GM12878 (cell line): ENCODE results near the gene CCNYL1. TPM values are rescaled to one million over a fixed set of nuclear protein-coding genes. Genes with fewer than 3 reads are reported as not detected.

Experiments
- BMI1 ChIP-seq: fragments of 450-650 bp; IDR thresholded peaks from 2 replicates; pipeline ENCODE4 v1.6.1; 2016; ENCODE audit warnings: mild to moderate bottlenecking, moderate library complexity, borderline replicate concordance
- HSF1 ChIP-seq: fragments of 150-350 bp; IDR thresholded peaks from 2 replicates; pipeline ENCODE4 v1.6.1; 2014; ENCODE audit warnings: mild to moderate bottlenecking, low read depth, low read length
- MEF2A ChIP-seq: IDR thresholded peaks from 2 replicates; pipeline ENCODE4 v1.6.1; 2011; ENCODE audit warnings: low read depth, mild to moderate bottlenecking, low read length, moderate library complexity; ENCODE audit not compliant: insufficient read depth
- MYC ChIP-seq: IDR thresholded peaks from 2 replicates; pipeline ENCODE4 v1.6.1; 2011; ENCODE audit warnings: mild to moderate bottlenecking, low read length, moderate library complexity, inconsistent platforms; ENCODE audit not compliant: insufficient read depth, insufficient replicate concordance, insufficient read length, severe bottlenecking
- SKIL ChIP-seq: fragments of 450-650 bp; IDR thresholded peaks from 2 replicates; pipeline ENCODE4 v1.6.1; 2017; ENCODE audit warnings: mild to moderate bottlenecking, low read depth, inconsistent platforms; ENCODE audit not compliant: poor library complexity, severe bottlenecking
- SMAD1 ChIP-seq: fragments of 450-650 bp; IDR thresholded peaks from 2 replicates; pipeline ENCODE4 v1.6.1; 2018; ENCODE audit warnings: mild to moderate bottlenecking, low read depth; ENCODE audit not compliant: partially characterized antibody
- SRF ChIP-seq, 2 experiments: IDR thresholded peaks; 2 replicates each; pipeline ENCODE4 v1.6.1; 2011; ENCODE audit warnings: low read depth in 2 of 2, low read length in 2 of 2, mild to moderate bottlenecking in 1 of 2, moderate library complexity in 1 of 2
- TCF12 ChIP-seq: IDR thresholded peaks from 2 replicates; pipeline ENCODE4 v1.6.1; 2011; ENCODE audit warnings: low read depth, mild to moderate bottlenecking, low read length
- TCF3 ChIP-seq: IDR thresholded peaks from 2 replicates; pipeline ENCODE4 v1.6.1; 2012; ENCODE audit warnings: low read depth, mild to moderate bottlenecking, low read length, borderline replicate concordance; ENCODE audit not compliant: insufficient read depth
- ZBTB40 ChIP-seq: fragments of 450-650 bp; IDR thresholded peaks from 2 replicates; pipeline ENCODE4 v1.6.1; 2016; ENCODE audit warnings: mild to moderate bottlenecking, moderate library complexity, borderline replicate concordance
- ZNF274 ChIP-seq: IDR thresholded peaks from one replicate; pipeline ENCODE4 v1.8.0; 2011; ENCODE audit not compliant: insufficient read length, insufficient read depth
- polyA plus RNA-seq, 11 experiments: library from polyadenylated mRNA; depleted of rRNA in 4 of 11; unstranded in 6 of 11; stranded (reverse) in 5 of 11; fragments of >200 nt; fragmentation: Nextera tagmentation in 4 of 11; fragmentation: Illumina TruSeq in 1 of 11; extraction: Ambion mirVana in 4 of 11; extraction: Trizol in 1 of 11; gene quantifications; 1 replicate in 1 of 11; 2 replicates in 10 of 11; pipeline versions ENCODE4 v1.2.1 to v1.2.3, GENCODE V29; 2011 to 2016; ENCODE audit warnings: inconsistent platforms in 2 of 11, missing spikeins in 2 of 11, low read depth in 1 of 11
- total RNA-seq, 4 experiments: library from RNA; depleted of rRNA in 3 of 4; stranded (reverse); fragments of >200 nt in 3 of 4; fragmentation: Illumina TruSeq in 1 of 4; extraction: Trizol in 1 of 4; gene quantifications; 2 replicates each; pipeline versions ENCODE4 v1.2.1 to v1.2.3, GENCODE V29; 2013 to 2021
- TF ChIP-seq, protein P1 (sequence below): fragments of 450-650 bp; formaldehyde crosslinking; IDR thresholded peaks from 2 replicates; pipeline ENCODE4 v1.5.0; 2022; ENCODE audit warnings: mild to moderate bottlenecking, missing genetic modification characterization
- TF ChIP-seq, protein P2 (sequence below): fragments of 150-350 bp; IDR thresholded peaks from 2 replicates; pipeline ENCODE4 v1.6.1; 2016; ENCODE audit warnings: low read depth, low read length

The CCNYL1 gene
- total and polyA plus RNA-seq, 10 of the 15 experiments (the other 5 are each of a cell fraction or from before 2014, with no cell fraction given), result 1.8 to 12.3 (median 5.9) TPM

GRCh38 chr2:207662203-207662602 lies 49.2 kb upstream of the CCNYL1 start (continued):
- TF ChIP-seq HSF1 (no peak), BMI1 (no peak; the same call in 1 of the 2 replicates), SRF (IDR thresholded peaks at IDR 0.05; ENCODE audit: low read depth in 2 of 2, low read length in 2 of 2) (no peak), SKIL (peak; percentile 43), ZNF274 (no peak), MYC (no peak), ZBTB40 (no peak), SMAD1 (peak; percentile 63), TCF12 (no peak), MEF2A (no peak), TCF3 (no peak)
- TF ChIP-seq, protein P1, sequence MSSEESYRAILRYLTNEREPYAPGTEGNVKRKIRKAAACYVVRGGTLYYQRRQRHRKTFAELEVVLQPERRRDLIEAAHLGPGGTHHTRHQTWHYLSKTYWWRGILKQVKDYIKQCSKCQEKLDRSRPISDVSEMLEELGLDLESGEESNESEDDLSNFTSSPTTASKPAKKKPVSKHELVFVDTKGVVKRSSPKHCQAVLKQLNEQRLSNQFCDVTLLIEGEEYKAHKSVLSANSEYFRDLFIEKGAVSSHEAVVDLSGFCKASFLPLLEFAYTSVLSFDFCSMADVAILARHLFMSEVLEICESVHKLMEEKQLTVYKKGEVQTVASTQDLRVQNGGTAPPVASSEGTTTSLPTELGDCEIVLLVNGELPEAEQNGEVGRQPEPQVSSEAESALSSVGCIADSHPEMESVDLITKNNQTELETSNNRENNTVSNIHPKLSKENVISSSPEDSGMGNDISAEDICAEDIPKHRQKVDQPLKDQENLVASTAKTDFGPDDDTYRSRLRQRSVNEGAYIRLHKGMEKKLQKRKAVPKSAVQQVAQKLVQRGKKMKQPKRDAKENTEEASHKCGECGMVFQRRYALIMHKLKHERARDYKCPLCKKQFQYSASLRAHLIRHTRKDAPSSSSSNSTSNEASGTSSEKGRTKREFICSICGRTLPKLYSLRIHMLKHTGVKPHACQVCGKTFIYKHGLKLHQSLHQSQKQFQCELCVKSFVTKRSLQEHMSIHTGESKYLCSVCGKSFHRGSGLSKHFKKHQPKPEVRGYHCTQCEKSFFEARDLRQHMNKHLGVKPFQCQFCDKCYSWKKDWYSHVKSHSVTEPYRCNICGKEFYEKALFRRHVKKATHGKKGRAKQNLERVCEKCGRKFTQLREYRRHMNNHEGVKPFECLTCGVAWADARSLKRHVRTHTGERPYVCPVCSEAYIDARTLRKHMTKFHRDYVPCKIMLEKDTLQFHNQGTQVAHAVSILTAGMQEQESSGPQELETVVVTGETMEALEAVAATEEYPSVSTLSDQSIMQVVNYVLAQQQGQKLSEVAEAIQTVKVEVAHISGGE, result no peak
- TF ChIP-seq, protein P2, sequence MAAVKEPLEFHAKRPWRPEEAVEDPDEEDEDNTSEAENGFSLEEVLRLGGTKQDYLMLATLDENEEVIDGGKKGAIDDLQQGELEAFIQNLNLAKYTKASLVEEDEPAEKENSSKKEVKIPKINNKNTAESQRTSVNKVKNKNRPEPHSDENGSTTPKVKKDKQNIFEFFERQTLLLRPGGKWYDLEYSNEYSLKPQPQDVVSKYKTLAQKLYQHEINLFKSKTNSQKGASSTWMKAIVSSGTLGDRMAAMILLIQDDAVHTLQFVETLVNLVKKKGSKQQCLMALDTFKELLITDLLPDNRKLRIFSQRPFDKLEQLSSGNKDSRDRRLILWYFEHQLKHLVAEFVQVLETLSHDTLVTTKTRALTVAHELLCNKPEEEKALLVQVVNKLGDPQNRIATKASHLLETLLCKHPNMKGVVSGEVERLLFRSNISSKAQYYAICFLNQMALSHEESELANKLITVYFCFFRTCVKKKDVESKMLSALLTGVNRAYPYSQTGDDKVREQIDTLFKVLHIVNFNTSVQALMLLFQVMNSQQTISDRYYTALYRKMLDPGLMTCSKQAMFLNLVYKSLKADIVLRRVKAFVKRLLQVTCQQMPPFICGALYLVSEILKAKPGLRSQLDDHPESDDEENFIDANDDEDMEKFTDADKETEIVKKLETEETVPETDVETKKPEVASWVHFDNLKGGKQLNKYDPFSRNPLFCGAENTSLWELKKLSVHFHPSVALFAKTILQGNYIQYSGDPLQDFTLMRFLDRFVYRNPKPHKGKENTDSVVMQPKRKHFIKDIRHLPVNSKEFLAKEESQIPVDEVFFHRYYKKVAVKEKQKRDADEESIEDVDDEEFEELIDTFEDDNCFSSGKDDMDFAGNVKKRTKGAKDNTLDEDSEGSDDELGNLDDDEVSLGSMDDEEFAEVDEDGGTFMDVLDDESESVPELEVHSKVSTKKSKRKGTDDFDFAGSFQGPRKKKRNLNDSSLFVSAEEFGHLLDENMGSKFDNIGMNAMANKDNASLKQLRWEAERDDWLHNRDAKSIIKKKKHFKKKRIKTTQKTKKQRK, result no peak
